Heart left ventricle (tissue), 13 donors: ENCODE data around the gene RBM4.
"Not testable (repeated sequence)": the region's sequence is repeated elsewhere in the genome, so short reads cannot be mapped to it uniquely, and the experiment has no call there.

Source experiments
- CTCF ChIP-seq, 12 donors: fragments of 200-600 bp; sonication (generic) in 4 of 12; IDR thresholded peaks; one replicate each; pipeline versions ENCODE4 v1.5.0 to v1.8.0; 2018 to 2022; ENCODE audit warnings: antibody characterized with exemption in 12 of 12, mild to moderate bottlenecking in 5 of 12
- POLR2A ChIP-seq, 2 donors: fragments of 450-650 bp; IDR thresholded peaks; one replicate each; pipeline ENCODE4 v1.6.1; 2017; ENCODE audit warnings: antibody characterized with exemption in 2 of 2, mild to moderate bottlenecking in 2 of 2, moderate library complexity in 2 of 2
- donor health status: ischemic (EF 13 %, LVEDD 7.1; RV severe dilation, severe dysfunction).
- donor health status: DM: no; HTN: yes; CAD: no.
- donor health status: DM: no; HTN: no; CAD: no.
- donor health status: ischemic (EF 25% LVEDD 6.9; RV normal size, moderate dysfunction).
- donor health status: ischemic (EF 25% LVEDD 5.7; RV mildly dilated, moderate dysfunction).
- donor health status: ischemic (EF 35%, LVEDD 5.7; RV mildly dilated, moderate dysfunction).
- donor health status: nonischemic (EF 11% LVEDD 7.7; RV severe dilation, severe dysfunction).
- donor health status: DM: yes; HTN: yes; CAD: no.
- donor health status: PGD.
- donor health status: ischemic (EF 29% LVEDD 5.4; RV normal size, mild dysfunction).
- donor health status: nonischemic (EF 23%, LVEDD 6.1; RV moderate dilation, normal function).

DNA sequence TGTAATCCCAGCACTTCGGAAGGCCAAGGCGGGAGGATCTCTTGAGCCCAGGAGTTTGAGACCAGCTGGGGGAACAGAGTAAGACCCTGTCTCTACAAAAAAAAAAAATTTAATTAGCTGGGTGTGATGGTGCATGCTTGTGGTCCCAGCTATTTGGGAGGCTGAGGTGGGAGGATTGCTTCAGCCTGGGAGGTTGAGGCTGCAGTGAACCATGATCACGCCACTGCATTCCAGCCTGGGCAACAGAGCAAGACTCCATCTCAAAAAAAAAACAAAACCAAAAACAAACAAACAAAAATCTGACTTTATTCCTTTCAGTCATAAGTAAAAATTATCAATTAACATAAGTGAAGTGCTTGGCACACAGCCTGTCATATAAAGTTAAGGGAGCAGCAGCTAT, 31.9 kb upstream of the RBM4 start:
- TF ChIP-seq CTCF, POLR2A (IDR thresholded peaks at IDR 0.05): not testable (repeated sequence)
